CD4-positive, alpha-beta T cell treated with Interleukin-15 for 1 hour (primary cell): ENCODE measurements around the gene AHRR.

Experiments
- DNase-seq: peaks from one replicate; pipeline ENCODE4 v3.0.0-alpha.2; 2020

Gene AHRR

GRCh38 chr5:446066-446882 lies 124.8 kb downstream of the AHRR start:
- DNase-seq: peak; percentile 3

DNA sequence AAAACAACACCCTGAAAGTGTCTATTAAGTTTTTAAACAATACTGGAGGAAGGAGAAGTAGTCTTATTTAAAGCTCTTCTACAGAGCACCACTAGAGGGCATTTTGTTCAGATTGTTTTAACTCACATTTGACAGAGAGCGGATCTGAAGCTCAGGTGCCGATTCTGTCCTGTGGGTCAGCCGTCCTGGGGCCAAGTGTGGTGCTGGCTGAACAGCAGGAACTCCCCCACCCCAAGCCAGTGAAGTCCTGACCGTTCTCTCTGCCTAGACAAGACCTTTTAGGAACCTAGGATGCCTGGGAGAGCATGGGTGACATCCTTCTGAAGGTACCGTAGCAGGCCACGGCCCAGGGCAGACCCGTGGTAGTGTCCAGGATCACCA lies 125.4 kb downstream of the AHRR start:
- peak; percentile 13 for DNase-seq

- DNase-seq: peak; percentile 13
Measured at GRCh38 chr5:447501-447900, 126.0 kb downstream of the AHRR start.

DNA sequence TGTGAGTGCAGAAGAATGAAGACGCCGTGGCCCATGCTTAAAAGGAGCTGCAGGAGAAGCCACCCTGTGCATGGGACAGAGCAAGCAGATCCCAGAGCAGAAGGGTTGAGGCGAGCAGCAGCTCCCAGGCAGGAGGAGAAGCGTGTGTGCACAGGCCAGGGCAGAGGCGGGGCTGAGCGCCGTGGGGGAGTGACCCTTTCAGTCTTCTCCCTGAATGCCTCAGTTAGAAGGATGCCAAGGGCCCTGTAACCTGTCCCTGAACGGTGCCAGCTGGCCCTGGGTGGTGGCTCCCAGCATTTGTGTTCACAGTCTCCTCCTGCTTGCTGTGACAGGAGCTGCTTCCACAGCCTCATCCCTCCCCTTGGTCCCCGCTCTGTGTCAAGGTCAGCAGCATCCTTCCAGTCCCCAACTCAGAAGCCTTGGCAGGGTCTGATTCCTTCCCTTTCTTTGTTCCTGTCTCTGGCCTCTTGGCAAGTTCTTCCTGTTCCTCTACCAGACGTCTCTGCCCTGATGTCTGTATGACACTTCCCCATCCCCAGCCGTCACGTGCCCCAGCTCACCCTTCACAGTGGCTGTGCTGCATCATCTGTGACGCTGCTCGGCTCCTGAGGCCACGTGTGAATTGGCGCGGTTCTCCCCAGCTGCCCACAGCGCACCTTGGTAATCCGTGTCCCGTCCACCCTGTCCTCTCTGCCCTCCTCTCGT lies 126.7 kb downstream of the AHRR start:
- peak; percentile 70 for DNase-seq

GRCh38 chr5:448766-449090 lies 127.2 kb downstream of the AHRR start:
- no peak for DNase-seq

- DNase-seq: no peak
Measured at GRCh38 chr5:449151-449550, 127.6 kb downstream of the AHRR start.

DNA sequence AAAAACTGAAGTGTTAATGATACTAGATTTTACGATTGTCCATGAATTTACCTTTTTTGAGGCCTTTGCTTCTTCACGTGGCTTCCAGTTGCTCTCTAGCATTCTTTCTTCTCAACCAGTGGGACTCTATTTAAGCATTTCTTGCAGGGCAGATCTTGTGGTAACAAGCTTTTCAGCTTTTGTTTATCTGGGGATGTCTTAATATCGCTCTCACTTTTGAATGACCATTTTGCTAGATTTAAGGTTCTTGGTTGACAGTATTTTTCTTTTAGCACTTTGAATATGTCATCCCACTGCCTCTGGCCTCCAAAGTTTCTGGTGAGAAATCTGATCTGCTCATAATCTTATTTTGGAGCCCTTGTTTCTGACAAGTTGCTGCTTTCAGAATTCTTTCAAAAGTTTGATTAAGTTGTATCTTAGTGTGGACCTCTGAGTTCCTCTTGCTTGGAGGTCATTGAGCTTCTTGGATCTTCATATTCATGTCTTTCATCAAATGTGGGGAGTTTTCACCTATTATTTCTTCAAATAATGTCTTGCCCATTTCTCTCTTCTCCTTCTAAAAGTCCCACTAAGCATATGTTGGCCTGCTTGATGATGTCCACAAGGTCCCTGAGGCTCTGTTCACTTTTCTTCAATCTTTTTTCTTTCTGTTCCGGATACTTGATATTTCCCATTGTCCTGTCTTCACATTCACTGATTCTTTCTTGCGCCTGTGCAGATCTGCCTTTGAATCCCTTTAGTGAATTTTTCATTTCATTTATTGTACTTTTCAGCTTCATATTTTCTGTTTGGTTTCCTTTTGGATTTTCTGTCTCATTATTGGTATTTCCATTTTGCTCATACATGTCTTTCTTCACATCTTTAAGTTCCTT lies 130.3 kb downstream of the AHRR start:
- DNase-seq: no peak

DNA sequence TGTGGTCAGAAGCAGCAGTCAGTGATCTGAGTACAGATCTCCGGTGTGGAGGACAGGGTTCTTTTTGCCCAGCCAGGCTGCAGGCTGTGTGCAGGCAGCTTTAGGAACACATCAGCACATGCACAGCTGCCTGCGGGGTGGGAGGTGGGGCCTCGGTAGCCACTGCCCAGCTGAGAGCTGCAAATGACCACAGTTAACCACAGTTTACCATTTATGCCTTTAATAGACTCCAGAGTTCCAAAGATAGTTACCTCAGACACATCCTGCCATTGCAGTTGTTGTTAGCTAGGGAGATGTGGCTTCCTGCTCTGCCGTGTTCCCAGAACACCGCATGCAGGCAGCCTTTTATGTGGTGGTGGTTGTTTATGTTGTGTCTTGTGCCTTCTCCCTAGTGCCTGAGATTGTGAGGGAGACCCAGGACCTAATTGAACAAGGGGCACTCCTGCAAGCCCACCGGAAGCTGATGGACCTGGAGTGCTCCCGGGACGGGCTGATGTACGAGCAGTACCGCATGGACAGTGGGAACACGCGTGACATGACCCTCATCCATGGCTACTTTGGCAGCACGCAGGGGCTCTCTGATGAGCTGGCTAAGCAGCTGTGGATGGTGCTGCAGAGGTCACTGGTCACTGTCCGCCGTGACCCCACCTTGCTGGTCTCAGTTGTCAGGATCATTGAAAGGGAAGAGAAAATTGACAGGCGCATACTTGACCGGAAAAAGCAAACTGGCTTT lies 131.6 kb downstream of the AHRR start:
- no peak for DNase-seq

DNA sequence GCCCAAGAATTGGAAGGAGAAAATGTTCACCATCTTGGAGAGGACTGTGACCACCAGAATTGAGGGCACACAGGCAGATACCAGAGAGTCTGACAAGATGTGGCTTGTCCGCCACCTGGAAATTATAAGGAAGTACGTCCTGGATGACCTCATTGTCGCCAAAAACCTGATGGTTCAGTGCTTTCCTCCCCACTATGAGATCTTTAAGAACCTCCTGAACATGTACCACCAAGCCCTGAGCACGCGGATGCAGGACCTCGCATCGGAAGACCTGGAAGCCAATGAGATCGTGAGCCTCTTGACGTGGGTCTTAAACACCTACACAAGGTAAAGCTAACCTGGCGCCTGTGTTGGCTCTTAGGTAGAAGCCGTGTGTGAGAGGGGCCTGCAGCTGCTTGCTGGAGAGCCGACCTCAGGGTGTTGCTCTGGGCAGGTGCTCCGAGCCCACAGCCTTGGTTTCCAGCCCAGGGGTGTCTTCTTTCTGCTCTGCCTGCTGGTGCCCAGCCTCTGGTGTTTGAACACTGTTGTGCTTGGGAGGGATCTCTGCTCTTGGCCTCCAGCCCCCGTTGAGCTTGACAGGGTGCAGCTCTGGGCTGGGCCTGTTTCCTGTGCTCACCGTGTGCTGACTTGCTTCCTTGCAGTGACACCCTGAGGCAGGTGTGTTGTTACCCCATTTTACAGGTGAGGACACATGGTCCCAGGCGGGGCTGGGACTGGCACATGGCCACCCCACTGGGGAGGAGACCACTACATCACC lies 132.4 kb downstream of the AHRR start:
- peak; percentile 14 for DNase-seq

DNA sequence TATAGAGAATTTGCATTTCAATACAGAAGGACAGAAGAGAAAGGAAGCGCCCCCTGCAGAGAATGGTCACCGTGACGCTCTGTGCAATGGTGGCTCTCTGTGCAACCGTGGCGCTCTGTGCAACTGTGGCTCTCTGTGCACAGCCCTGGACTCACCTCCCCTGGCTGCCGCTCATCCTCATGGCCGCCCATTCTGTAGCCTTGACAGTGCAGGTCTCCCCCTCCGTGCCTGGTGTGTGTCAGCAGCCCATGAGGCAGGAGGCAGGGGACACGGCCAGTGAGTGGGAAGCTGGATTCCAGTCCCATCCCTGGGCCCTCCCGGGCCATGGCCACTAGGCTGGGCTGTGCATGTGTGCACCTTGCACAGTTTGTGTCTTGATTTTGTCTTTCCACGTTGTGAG lies 133.4 kb downstream of the AHRR start:
- DNase-seq: no peak

DNA sequence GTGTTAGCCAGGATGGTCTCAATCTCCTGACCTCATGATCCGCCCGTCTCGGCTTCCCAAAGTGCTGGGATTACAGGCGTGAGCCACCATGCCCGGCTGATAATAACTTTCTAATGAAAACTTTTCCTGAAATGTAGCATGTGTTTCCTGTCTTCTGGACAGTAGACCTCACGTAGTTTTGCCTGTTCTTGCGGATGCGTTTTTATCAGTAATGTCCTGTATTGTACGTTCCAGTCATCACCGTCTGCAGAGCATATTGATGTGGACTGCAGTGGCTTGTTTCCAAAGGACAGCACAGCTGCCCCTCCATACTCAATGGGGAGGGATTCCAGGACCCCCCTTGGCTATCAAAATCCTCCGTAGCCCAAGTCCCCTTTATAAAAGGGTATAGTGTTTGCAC lies 134.3 kb downstream of the AHRR start:
- no peak for DNase-seq

GRCh38 chr5:456351-457194 lies 135.1 kb downstream of the AHRR start:
- DNase-seq: no peak

GRCh38 chr5:457195-457961 lies 135.9 kb downstream of the AHRR start:
- DNase-seq: no peak

GRCh38 chr5:458547-459353 lies 137.2 kb downstream of the AHRR start:
- no peak for DNase-seq

DNA sequence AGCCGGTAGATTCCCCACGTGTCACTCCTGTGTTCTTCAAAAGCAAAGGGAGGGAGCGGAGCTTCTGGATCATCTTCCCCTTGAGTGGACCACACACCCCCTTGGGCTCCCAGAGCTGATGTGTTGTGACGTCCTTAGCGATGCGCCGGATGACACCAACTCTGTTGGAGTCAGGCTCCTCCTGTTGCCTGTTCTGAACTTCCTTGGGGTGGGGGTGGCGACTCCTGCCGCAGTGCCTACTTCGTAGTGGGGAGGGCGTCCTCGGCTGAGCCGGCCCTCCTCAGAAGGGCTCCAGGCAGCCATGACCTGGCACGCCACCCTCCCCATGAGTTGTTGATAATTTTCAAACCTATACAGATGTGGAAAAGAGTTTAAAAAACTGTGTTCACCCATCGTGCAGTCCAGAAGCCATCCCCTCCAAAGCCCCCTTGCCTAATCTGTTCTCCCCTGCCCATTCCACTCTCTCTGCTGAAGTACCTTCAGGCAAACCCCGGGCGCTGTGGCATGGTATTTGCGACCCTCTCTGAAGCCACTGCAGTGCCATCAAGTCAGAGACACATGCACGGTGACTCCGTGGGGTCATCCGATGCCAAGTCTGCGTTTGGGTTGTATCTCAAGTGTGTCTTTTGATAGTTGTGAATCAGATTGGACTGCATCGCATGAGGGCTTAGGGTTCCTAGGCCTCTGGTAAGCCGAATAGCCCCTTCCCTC lies 138.2 kb downstream of the AHRR start:
- no peak for DNase-seq

DNA sequence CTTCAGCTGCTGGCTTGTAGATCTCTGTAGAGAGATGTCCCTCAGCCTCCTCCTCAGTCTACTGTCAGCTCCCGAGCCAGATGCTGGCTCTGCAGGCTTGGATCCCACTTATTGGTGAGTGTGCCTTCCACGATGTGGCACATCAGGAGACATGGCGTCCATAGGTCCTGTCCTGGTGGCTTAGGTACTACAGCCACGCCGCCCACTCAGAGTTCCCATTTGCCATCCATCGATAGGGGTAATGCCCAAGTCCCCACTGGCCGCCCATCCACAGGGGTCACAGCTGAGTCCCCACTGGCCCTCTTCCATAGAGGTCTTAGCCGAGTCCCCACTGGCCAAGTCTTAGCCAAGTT lies 138.7 kb downstream of the AHRR start:
- DNase-seq: no peak

- no peak for DNase-seq
Measured at GRCh38 chr5:462051-462481, 140.6 kb downstream of the AHRR start.

- DNase-seq: no peak
Measured at GRCh38 chr5:463301-463700, 141.8 kb downstream of the AHRR start.

GRCh38 chr5:463952-464351 lies 142.4 kb downstream of the AHRR start:
- peak; percentile 89 for DNase-seq
